ENCODE results near the gene GNE.

- no peak for TF ChIP-seq POLR2A (IDR thresholded peaks at IDR 0.05; ENCODE audit: low read depth, low read length)
- TF ChIP-seq POLR2AphosphoS5 (IDR thresholded peaks at IDR 0.05; ENCODE audit: low read depth, low read length) = no peak
- no peak for TF ChIP-seq TAF1 (IDR thresholded peaks at IDR 0.05; ENCODE audit: borderline replicate concordance, low read depth, low read length)
Observed at GRCh38 chr9:36194326-36195000, 63.8 kb downstream of the GNE start.
